K562 (cell line): ENCODE data around the gene DYNC2H1.

Source experiments
- CHCHD3 ChIP-seq: fragments of 250-450 bp; sonication (Bioruptor Pico); IDR thresholded peaks from 2 replicates; pipeline ENCODE4 v2.1.2; 2022; ENCODE audit warnings: mild to moderate bottlenecking
- MCM3 ChIP-seq: fragments of 450-650 bp; IDR thresholded peaks from 2 replicates; pipeline ENCODE4 v1.6.1; 2016
- POLR2A ChIP-seq: fragments of 450-650 bp; conservative IDR thresholded peaks from 2 replicates; pipeline ENCODE4 v1.6.1; 2016
- POLR2AphosphoS5 ChIP-seq: IDR thresholded peaks from 2 replicates; pipeline ENCODE4 v1.6.1; 2011; ENCODE audit warnings: mild to moderate bottlenecking, low read depth, low read length, moderate library complexity; ENCODE audit not compliant: control insufficient read depth, insufficient read depth
- SPI1 ChIP-seq: IDR thresholded peaks from 2 replicates; pipeline ENCODE4 v1.6.1; 2011; ENCODE audit warnings: low read depth, low read length, control low read depth, borderline replicate concordance
- SRSF3 ChIP-seq: fragments of 200-400 bp; formaldehyde crosslinking; IDR thresholded peaks from 2 replicates; pipeline ENCODE4 v1.6.1; 2016; ENCODE audit warnings: mild to moderate bottlenecking, low read length, moderate library complexity; ENCODE audit not compliant: insufficient read depth
- ZNF24 ChIP-seq: fragments of 450-650 bp; IDR thresholded peaks from 2 replicates; pipeline ENCODE4 v1.6.1; 2016
- TF ChIP-seq, protein P1 (sequence below): fragments of 450-650 bp; IDR thresholded peaks from 2 replicates; pipeline ENCODE4 v1.6.1; 2016
- TF ChIP-seq, protein P2 (sequence below): sonication (generic); formaldehyde crosslinking; IDR thresholded peaks from 2 replicates; pipeline ENCODE4 v1.5.0; 2020; ENCODE audit warnings: missing genetic modification reagents
- TF ChIP-seq, protein P3 (sequence below), 3 experiments: IDR thresholded peaks in 2 of 3; conservative IDR thresholded peaks in 1 of 3; 2 replicates each; pipeline ENCODE4 v1.5.1; 2011 to 2012; ENCODE audit warnings: low read length in 3 of 3, mild to moderate bottlenecking in 3 of 3, control low read depth in 2 of 3, improper control_type of control experiment in 1 of 3, inconsistent platforms in 1 of 3, low read depth in 1 of 3, mixed read lengths in 1 of 3, moderate library complexity in 1 of 3; ENCODE audit not compliant: insufficient read depth in 2 of 3

DNA sequence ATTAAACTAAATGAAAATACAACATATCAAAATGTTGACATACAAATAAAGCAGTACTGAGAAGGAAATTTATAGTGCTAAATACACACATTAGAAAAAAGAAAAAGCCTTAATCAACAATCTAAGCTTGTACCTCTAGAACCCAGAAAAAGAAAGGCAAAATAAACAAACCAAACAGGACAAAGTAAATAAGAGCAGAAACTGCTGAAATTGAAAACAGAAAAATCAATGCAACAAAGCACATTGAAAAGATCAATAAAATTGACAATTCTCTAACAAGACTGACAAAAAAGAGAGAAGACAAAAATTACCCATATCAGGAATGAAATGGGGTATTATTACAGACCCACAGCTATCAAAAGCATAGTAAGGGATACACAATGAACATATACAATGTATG is 38.2 kb upstream of the DYNC2H1 start:
- TF ChIP-seq, protein P1, sequence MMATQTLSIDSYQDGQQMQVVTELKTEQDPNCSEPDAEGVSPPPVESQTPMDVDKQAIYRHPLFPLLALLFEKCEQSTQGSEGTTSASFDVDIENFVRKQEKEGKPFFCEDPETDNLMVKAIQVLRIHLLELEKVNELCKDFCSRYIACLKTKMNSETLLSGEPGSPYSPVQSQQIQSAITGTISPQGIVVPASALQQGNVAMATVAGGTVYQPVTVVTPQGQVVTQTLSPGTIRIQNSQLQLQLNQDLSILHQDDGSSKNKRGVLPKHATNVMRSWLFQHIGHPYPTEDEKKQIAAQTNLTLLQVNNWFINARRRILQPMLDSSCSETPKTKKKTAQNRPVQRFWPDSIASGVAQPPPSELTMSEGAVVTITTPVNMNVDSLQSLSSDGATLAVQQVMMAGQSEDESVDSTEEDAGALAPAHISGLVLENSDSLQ, result no peak
- no peak for TF ChIP-seq POLR2AphosphoS5
- TF ChIP-seq POLR2A, result no peak
- TF ChIP-seq, protein P2, sequence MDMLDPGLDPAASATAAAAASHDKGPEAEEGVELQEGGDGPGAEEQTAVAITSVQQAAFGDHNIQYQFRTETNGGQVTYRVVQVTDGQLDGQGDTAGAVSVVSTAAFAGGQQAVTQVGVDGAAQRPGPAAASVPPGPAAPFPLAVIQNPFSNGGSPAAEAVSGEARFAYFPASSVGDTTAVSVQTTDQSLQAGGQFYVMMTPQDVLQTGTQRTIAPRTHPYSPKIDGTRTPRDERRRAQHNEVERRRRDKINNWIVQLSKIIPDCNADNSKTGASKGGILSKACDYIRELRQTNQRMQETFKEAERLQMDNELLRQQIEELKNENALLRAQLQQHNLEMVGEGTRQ (CRISPR knock-in tag), result no peak
- TF ChIP-seq, protein P3, sequence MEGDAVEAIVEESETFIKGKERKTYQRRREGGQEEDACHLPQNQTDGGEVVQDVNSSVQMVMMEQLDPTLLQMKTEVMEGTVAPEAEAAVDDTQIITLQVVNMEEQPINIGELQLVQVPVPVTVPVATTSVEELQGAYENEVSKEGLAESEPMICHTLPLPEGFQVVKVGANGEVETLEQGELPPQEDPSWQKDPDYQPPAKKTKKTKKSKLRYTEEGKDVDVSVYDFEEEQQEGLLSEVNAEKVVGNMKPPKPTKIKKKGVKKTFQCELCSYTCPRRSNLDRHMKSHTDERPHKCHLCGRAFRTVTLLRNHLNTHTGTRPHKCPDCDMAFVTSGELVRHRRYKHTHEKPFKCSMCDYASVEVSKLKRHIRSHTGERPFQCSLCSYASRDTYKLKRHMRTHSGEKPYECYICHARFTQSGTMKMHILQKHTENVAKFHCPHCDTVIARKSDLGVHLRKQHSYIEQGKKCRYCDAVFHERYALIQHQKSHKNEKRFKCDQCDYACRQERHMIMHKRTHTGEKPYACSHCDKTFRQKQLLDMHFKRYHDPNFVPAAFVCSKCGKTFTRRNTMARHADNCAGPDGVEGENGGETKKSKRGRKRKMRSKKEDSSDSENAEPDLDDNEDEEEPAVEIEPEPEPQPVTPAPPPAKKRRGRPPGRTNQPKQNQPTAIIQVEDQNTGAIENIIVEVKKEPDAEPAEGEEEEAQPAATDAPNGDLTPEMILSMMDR (IDR thresholded peaks at IDR 0.05 in 2 of 3, conservative IDR thresholded peaks at IDR 0.05 in 1 of 3; ENCODE audit: insufficient read depth in 2 of 3, low read depth in 1 of 3, low read length in 3 of 3), result no peak
- no peak for TF ChIP-seq MCM3
- no peak for TF ChIP-seq SRSF3
- no peak for TF ChIP-seq CHCHD3 (CRISPR knock-in tag)
- no peak for TF ChIP-seq SPI1
- TF ChIP-seq ZNF24, result no peak
